Loucy (cell line): ENCODE results near the gene UNKL.

Experiments used
- CTCF ChIP-seq: fragments of 200-600 bp; sonication (generic); conservative IDR thresholded peaks from 2 replicates; pipeline ENCODE4 v1.5.1; 2014; ENCODE audit warnings: mild to moderate bottlenecking, antibody characterized with exemption, low read length
- EZH2phosphoT487 ChIP-seq: fragments of 200-600 bp; IDR thresholded peaks from 2 replicates; pipeline ENCODE4 v1.6.1; 2018; ENCODE audit warnings: antibody characterized with exemption, mild to moderate bottlenecking, moderate library complexity, borderline replicate concordance

GRCh38 chr16:1349951-1350350 is 64.6 kb downstream of the UNKL start:
- TF ChIP-seq CTCF (no peak), EZH2phosphoT487 (no peak)
